ENCODE results near the gene NAPSA.

The NAPSA gene

GRCh38 chr19:50376166-50377050 lies 11.0 kb upstream of the NAPSA start, which contains the start of gene NR1H2:
NR1H2 (plus strand) TSS chr19:50376457; CDS start chr19:50377606, 1,149 bp downstream.
- TF ChIP-seq CTCF (IDR thresholded peaks at IDR 0.05; ENCODE audit: low read depth, low read length) = no peak
- peak within 1 kb of the TSS; percentile 92 to 94 for H3K4me3 ChIP-seq (replicated peaks in 1 of 2; ENCODE audit: low read depth in 2 of 2, low read length in 2 of 2)
- DNase-seq (ENCODE audit: low read depth in 2 of 2) = peak; percentile 99

DNA sequence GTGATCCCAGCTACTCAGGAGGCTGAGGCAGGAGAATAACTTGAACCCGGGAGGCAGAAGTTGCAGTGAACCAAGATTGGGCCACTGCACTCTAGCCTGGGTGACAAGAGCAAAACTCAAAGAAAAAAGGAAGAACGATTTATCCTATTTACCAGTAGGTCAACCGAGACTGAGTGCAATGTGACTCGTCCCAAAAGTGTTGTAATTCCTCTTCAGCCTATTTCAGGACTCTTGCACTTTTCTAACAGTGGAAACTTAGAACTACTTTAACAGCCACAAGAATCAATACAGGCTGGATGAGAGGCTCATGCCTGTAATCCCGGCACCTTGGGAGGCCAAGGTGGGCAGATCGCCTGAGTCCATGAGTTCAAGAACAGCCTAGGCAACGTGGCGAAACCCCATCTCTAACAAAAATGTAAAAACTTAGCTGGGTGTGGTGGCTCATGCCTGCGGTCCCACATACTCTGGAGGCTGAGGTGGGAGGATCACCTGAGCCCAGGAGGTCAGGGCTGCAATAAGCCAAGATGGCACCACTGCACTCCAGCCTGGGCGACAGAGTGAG lies 6.6 kb upstream of the NAPSA start:
- TF ChIP-seq CTCF (IDR thresholded peaks at IDR 0.05; ENCODE audit: low read depth, low read length) = no peak

DNA sequence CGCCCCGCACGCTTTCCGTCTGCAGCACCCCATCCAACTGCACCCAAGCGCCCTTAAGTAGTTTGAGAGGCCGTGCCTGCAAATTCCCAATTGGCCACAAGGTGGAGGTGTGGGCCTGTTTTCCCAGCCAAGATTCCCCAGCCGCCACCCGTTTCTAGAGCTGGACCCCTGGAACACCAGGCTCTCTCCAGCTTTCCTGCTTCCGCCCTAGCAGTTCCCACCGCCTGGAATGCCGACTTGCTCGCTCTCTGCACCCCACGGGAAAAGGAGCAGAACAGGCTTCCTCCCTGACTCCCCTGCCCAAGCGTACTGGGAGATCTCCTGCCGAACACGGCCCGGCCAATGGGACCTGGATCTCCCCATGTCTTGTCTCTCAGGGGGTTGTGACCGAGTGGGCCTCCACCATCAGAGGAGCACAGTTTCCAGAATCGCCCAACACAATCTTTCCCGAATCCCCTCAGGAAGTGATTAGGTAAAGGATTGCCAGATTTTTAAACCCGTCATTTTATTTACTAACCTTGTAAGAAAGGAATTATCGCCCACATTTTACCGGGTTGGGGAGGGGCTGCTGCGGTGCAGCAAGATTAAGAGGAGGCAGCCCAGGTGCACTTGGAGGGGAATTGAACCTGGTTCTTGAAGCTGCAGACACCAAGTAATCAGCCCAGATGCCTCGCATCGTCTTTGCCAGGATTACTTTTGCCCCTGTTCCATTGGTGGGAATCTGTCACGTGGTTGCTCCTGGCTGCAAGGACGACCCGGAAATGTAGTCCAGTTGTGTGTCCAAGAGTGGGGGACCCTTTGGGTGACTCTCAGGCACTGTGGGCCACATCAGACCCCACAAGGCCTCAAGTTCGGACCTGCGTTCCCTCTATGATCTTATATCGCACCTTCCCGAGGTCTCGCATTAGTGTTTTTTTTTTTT lies 3.5 kb upstream of the NAPSA start:
- DNase-seq (ENCODE audit: low read depth in 2 of 2) = peak; percentile 94
- H3K4me3 ChIP-seq (replicated peaks in 1 of 2; ENCODE audit: low read depth in 2 of 2, low read length in 2 of 2) = peak overlapping the region; percentile 75 to 81
- peak; percentile 76 for TF ChIP-seq CTCF (IDR thresholded peaks at IDR 0.05; ENCODE audit: low read depth, low read length)

More for the DNA sequence above, 6.6 kb upstream of the NAPSA start:
- peak in 1 of 2 donors; percentile 13 for DNase-seq (ENCODE audit: low read depth in 2 of 2)
- H3K4me3 ChIP-seq (replicated peaks in 1 of 2; ENCODE audit: low read depth in 2 of 2, low read length in 2 of 2) = no peak overlapping the region

GRCh38 chr19:50362656-50363424 lies 2.6 kb downstream of the NAPSA start:
- no peak for TF ChIP-seq CTCF (IDR thresholded peaks at IDR 0.05; ENCODE audit: low read depth, low read length)
- DNase-seq (ENCODE audit: low read depth in 2 of 2) = no peak

DNA sequence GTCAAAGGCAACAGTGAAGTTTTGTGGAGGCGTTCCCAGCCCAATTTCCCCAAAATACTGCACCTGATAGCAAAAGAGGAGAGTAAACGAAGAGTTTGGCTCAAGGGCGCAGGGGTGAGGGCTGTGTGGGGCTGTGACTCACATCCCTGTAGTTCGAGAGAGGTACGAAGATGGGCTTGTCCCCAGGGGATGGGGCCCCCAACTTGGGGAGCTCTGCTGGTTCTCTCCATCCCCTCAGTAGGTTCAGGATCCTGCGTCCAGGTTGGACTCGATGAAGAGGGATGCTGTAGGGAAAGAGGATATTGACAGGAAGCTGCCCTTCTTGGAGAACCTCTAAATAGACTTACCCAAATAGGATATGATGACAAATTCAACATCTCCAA lies 3.4 kb downstream of the NAPSA start:
- no peak for TF ChIP-seq CTCF (IDR thresholded peaks at IDR 0.05; ENCODE audit: low read depth, low read length)
- no peak for DNase-seq (ENCODE audit: low read depth in 2 of 2)
- H3K4me3 ChIP-seq (replicated peaks in 1 of 2; ENCODE audit: low read depth in 2 of 2, low read length in 2 of 2) = no peak overlapping the region

More at GRCh38 chr19:50362656-50363424, 2.6 kb downstream of the NAPSA start:
- no peak overlapping the region for H3K4me3 ChIP-seq (replicated peaks in 1 of 2; ENCODE audit: low read depth in 2 of 2, low read length in 2 of 2)

Measured in cardiac fibroblast (primary cell).